ENCODE measurements around the gene ADAMTS12.

- TF ChIP-seq CTCF (IDR thresholded peaks at IDR 0.05) (no peak), POLR2AphosphoS5 (IDR thresholded peaks at IDR 0.05; ENCODE audit: low read depth, low read length) (no peak)
These were observed 416.8 kb downstream of the ADAMTS12 start for GRCh38 chr5:33474931-33475499.
